ENCODE measurements around the gene PRRT2.
A peak's percentile ranks its signal among the peaks of the same experiment; 100 is the strongest.

PRRT2 gene

GRCh38 chr16:29811170-29811895 lies 660 bp upstream of the PRRT2 start:
- DNase-seq (ENCODE audit: low read depth, low spot score) = peak; percentile 93

DNA sequence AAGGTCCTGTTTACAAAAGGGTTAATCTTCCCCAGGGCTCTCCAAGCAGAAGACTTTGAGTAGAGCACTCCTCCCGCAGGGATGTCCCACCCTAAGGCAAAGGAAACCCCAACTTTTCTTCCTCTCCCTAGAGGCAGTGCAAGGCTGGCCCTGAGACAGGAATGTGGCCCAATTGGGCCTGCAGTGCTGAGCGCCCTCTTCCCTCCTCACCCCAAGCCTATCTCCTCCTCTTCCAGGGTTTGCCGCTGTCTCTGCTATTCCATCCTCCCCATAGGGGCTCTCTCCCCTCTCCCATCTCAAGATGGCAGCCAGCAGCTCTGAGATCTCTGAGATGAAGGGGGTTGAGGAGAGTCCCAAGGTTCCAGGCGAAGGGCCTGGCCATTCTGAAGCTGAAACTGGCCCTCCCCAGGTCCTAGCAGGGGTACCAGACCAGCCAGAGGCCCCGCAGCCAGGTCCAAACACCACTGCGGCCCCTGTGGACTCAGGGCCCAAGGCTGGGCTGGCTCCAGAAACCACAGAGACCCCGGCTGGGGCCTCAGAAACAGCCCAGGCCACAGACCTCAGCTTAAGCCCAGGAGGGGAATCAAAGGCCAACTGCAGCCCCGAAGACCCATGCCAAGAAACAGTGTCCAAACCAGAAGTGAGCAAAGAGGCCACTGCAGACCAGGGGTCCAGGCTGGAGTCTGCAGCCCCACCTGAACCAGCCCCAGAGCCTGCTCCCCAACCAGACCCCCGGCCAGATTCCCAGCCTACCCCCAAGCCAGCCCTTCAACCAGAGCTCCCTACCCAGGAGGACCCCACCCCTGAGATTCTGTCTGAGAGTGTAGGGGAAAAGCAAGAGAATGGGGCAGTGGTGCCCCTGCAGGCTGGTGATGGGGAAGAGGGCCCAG lies 1.0 kb downstream of the PRRT2 start:
- no peak for DNase-seq (ENCODE audit: low read depth, low spot score)

DNA sequence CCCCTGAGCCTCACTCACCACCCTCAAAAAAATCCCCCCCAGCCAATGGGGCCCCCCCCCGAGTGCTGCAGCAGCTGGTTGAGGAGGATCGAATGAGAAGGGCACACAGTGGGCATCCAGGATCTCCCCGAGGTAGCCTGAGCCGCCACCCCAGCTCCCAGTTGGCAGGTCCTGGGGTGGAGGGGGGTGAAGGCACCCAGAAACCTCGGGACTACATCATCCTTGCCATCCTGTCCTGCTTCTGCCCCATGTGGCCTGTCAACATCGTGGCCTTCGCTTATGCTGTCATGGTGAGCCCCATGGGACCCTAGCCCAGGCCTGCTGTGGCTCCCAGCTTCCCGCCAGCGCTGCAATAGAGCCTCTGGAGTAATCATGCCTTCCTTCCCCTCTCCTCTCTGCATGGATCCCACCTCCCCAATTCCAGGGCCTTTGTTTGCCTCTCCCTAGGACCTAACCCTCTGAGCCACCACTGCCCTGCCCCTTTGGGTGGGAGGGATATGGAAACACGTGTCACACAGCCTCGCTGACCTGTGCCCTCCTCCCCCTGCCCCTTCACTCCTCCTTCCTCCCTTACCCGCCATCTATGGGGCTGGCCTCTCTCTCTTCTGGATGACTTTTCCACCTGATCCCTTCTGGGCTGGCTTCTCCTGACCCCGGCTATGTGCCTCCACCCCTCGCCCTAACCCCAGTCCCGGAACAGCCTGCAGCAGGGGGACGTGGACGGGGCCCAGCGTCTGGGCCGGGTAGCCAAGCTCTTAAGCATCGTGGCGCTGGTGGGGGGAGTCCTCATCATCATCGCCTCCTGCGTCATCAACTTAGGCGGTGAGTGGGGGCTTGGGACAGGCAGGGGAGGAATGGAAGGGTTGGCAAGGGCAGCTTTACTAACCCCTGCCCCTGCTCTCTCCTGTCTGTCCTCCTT lies 1.9 kb downstream of the PRRT2 start:
- DNase-seq (ENCODE audit: low read depth, low spot score) = no peak

DNA sequence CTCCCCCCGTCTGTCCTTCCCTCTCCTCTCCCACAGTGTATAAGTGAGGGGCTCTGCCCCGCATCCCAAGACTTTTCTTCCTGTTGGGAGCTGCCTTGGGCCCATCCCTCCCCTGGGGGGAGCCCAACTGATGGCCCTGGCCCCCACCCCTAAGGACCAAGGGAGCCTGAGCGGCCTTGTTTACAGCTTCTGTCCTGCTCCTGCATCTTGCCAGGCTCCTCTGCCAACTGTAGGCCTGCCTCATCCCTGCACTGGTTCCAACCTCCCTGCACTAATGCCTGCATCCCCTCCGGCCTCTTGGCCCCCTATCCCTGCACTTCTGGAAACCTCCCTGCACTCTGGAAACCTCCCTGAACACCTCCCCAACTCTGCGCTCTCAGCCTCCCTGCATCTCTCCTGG lies 2.6 kb downstream of the PRRT2 start:
- DNase-seq (ENCODE audit: low read depth, low spot score) = no peak

GRCh38 chr16:29815032-29815721 lies 3.2 kb downstream of the PRRT2 start:
- no peak for DNase-seq (ENCODE audit: low read depth, low spot score)

GRCh38 chr16:29815793-29816693 lies 4.0 kb downstream of the PRRT2 start, which contains the start of gene PAGR1:
PAGR1 (plus strand) TSS chr16:29816152; CDS start chr16:29816526, 374 bp downstream.
- DNase-seq (ENCODE audit: low read depth, low spot score) = peak; percentile 99

DNA sequence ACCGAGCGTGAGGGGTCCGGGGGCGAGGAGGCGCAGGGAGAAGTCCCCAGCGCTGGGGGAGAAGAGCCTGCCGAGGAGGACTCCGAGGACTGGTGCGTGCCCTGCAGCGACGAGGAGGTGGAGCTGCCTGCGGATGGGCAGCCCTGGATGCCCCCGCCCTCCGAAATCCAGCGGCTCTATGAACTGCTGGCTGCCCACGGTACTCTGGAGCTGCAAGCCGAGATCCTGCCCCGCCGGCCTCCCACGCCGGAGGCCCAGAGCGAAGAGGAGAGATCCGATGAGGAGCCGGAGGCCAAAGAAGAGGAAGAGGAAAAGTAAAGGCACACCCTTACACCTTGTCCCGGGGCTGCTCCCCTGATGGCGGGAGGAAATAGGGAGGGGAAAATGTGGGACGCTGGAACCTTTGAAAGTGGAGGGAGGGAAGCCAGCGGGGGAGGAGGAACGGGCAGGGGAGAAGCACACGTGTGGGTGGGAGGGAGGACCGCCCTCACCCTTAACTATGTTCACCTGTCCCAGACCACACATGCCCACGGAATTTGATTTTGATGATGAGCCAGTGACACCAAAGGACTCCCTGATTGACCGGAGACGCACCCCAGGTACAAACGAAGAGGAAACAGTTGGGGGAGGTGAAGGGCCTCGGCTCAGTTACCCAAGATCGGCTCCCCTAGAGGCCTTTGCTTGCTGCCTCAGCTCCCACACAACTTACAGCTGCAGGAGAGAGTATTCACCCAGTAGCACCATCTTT lies 4.9 kb downstream of the PRRT2 start:
- no peak for DNase-seq (ENCODE audit: low read depth, low spot score)

DNA sequence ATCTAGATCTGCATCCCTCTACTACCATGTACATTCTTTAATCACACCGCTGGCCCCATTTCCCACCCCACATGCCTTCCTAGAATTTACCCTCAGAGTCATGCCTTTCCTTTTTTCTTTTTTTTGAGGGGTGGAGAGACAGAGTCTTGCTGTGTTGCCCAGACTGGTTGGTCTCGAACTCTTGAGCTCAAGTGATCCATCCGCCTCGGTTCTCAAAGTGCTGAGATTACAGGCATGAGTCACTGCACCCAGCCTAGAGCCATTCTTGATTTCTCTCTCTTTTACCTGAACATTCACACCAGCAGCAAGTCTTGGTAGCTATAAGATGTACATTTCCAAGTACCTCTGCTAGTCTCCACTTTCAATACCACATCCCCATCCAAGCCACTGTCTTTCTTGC lies 6.1 kb downstream of the PRRT2 start:
- DNase-seq (ENCODE audit: low read depth, low spot score) = no peak

GRCh38 chr16:29819506-29819905 lies 7.5 kb downstream of the PRRT2 start:
- DNase-seq (ENCODE audit: low read depth, low spot score) = no peak

- DNase-seq (ENCODE audit: low read depth, low spot score) = no peak
Observed at GRCh38 chr16:29820271-29820701, 8.3 kb downstream of the PRRT2 start, which contains the start of gene MVP. MVP (plus strand) TSS chr16:29820462; CDS start chr16:29830550, 10,088 bp downstream.

DNA sequence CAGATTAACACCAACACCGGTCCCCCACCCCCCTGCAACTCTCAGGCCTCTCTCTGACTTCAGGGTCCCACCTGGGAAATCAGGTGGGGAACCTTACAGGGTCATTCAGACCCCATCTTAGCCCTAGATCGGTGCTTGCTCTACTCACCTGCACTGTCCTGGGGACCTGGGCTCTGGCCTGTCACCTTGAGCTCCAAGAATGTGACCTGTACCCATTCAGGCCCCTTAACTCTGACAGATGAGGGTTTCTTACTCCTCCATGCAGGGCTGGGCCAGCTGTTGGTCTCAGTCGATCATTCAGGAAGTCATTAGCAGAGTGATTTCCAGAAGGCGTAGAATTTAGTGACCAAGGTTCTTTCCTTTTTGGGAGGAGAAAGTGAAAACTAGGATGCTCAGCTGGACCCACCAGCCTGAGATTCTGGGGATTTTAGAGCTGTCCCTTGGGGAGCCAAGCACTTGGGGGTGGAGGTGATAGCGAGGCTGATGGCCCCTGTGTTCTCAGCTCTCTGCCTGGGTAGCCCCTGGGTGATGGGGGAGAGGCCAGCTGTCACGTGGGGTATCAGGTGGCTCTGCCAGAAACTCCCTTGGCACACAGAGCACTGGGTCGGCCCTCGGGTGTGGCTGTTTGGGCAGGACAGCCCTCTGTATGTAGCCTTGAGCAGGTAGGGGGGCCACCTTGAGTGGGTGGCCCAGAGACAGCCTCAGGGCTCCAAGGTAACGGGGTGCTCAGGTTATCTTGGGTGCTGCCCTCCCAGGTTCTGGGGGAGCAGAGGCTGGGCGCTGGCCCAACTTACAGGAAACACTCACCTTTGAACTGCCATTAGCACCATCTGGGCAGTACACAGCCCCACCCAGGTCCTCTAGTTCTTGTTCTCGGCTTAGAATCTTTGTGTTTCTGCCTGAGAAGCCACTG lies 9.0 kb downstream of the PRRT2 start:
- DNase-seq (ENCODE audit: low read depth, low spot score) = no peak

- DNase-seq (ENCODE audit: low read depth, low spot score) = no peak
Observed at GRCh38 chr16:29821643-29822115, 9.7 kb downstream of the PRRT2 start.

- DNase-seq (ENCODE audit: low read depth, low spot score) = no peak
Observed at GRCh38 chr16:29824589-29825144, 12.7 kb downstream of the PRRT2 start.

- DNase-seq (ENCODE audit: low read depth, low spot score) = no peak
Observed at GRCh38 chr16:29825145-29826044, 13.4 kb downstream of the PRRT2 start.

DNA sequence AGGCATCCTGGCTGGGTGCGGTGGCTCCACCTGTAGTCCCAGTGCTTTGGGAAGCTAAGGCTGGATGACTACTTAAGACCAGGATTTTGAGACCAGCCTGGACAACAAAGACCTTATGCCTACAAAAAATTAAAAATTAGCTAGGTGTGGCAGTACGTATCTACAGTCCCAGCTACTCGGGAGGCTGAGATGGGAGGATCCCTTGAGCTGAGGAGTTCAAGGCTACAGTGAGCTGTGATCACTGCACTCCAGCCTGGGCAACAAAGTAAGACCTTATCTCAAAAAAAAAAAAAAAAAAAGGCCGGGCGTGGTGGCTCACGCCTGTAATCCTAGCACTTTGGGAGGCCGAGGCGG lies 14.3 kb downstream of the PRRT2 start:
- no peak for DNase-seq (ENCODE audit: low read depth, low spot score)

- no peak for DNase-seq (ENCODE audit: low read depth, low spot score)
Observed at GRCh38 chr16:29830774-29831173, 18.8 kb downstream of the PRRT2 start.

DNA sequence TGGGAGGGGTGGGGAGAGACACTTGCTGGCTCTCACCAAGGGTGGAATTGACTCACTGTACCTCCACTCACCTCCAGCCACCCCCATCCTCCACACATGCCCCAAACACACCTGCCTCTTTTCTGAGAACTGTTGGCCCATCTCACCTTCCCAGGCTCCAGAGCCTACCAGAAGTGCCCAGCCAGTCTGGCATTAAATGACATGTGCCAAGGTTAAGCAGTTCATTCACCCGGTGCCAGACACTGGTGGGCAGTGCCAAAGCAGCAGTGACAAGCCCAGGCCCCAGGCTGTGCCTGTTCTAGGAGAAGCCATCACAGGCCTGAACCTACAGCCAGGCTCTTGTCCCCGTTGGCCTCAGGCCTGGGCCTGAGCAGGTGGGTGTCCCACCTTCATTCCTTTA lies 19.5 kb downstream of the PRRT2 start:
- no peak for DNase-seq (ENCODE audit: low read depth, low spot score)

Data from smooth muscle cell of the brain vasculature (primary cell).